ENCODE data around the gene RNF186. TPM values are rescaled to one million over a fixed set of nuclear protein-coding genes. Genes with fewer than 3 reads are reported as not detected.
A peak's percentile ranks its signal among the peaks of the same experiment; 100 is the strongest.

The RNF186 gene
- not detected in 2 replicates for total RNA-seq (2022)
- Bru-seq, nascent RNA = not detected
- BruChase-seq, experiment 1, labeled RNA remaining after a 6-hour chase = not detected
- percentile 21 among the genes with signal in this experiment for BruChase-seq, experiment 2, labeled RNA remaining after a 2-hour chase
- long read RNA-seq = 0 reads

- Mint-ChIP-seq H3K27ac (ENCODE audit: unreplicated experiment) (peak within 1 kb of the TSS; percentile 60), H3K4me1 (ENCODE audit: low read depth, unreplicated experiment) (peaks cover 28% of the 10 kb centered on the region), H3K27me3 (ENCODE audit: unreplicated experiment) (no peaks in the 10 kb centered on the region), H3K36me3 (ENCODE audit: insufficient read depth, unreplicated experiment) (peaks cover 15% of the 10 kb centered on the region), H3K9me3 (ENCODE audit: low read depth, unreplicated experiment) (no peaks in the 10 kb centered on the region), H3K4me3 (ENCODE audit: low read depth, unreplicated experiment) (peak within 1 kb of the TSS; percentile 39)
- peak; percentile 75 for DNase-seq
- no peak for TF ChIP-seq CTCF (IDR thresholded peaks at IDR 0.05; ENCODE audit: unreplicated experiment)
- intact Hi-C loops (cut with micrococcal nuclease; ENCODE audit: unreplicated experiment) = loop anchor here (5.0 kb wide), 1 partner anchor 47 kb away; no protein-coding TSS in a partner anchor
- no TSS peak for BruUV-seq (replicated peaks)
- CTCF ChIA-PET = interaction anchor here (0.7 to 1.2 kb wide), 7 partner anchors 50 to 1095 kb away, joined by 3 to 7 read pairs (median 4); partner anchors contain the start of gene OTUD3
Observed at GRCh38 chr1:19814681-19815503, at the start of gene RNF186. Gene RNF186, minus strand, starts transcription at chr1:19815283. Its CDS starts 182 bp downstream, at chr1:19815101.

- H3K27ac Mint-ChIP-seq (ENCODE audit: unreplicated experiment) = no peak overlapping the region
- no TSS peak for BruUV-seq (replicated peaks)
- peaks cover 4% of the 10 kb centered on the region for H3K9me3 Mint-ChIP-seq (ENCODE audit: low read depth, unreplicated experiment)
- no peak for TF ChIP-seq CTCF (IDR thresholded peaks at IDR 0.05; ENCODE audit: unreplicated experiment)
- CTCF ChIA-PET = no interaction called here
- intact Hi-C loops (cut with micrococcal nuclease; ENCODE audit: unreplicated experiment) = loop anchor here (5.0 kb wide), 1 partner anchor 47 kb away; the partner anchor contains the start of gene RNF186
- no peak overlapping the region for H3K4me3 Mint-ChIP-seq (ENCODE audit: low read depth, unreplicated experiment)
- H3K36me3 Mint-ChIP-seq (ENCODE audit: insufficient read depth, unreplicated experiment) = peaks cover 7% of the 10 kb centered on the region
- no peak for DNase-seq
- no peaks in the 10 kb centered on the region for H3K27me3 Mint-ChIP-seq (ENCODE audit: unreplicated experiment)
- H3K4me1 Mint-ChIP-seq (ENCODE audit: low read depth, unreplicated experiment) = peaks cover 39% of the 10 kb centered on the region
Observed at GRCh38 chr1:19864570-19865160, 49.6 kb upstream of the RNF186 start.

- Mint-ChIP-seq H3K36me3 (ENCODE audit: insufficient read depth, unreplicated experiment) (peaks cover 7% of the 10 kb centered on the region), H3K27me3 (ENCODE audit: unreplicated experiment) (no peaks in the 10 kb centered on the region), H3K27ac (ENCODE audit: unreplicated experiment) (peak overlapping the region; percentile 93), H3K4me3 (ENCODE audit: low read depth, unreplicated experiment) (no peak overlapping the region), H3K9me3 (ENCODE audit: low read depth, unreplicated experiment) (peaks cover 4% of the 10 kb centered on the region), H3K4me1 (ENCODE audit: low read depth, unreplicated experiment) (peaks cover 39% of the 10 kb centered on the region)
- intact Hi-C loops (cut with micrococcal nuclease; ENCODE audit: unreplicated experiment) = loop anchor here (5.0 kb wide), 1 partner anchor 46 kb away; the partner anchor contains the start of gene RNF186
- no peak for DNase-seq
- CTCF ChIA-PET = no interaction called here
- BruUV-seq (replicated peaks) = no TSS peak
- TF ChIP-seq CTCF (IDR thresholded peaks at IDR 0.05; ENCODE audit: unreplicated experiment) = no peak
Observed at GRCh38 chr1:19862944-19863343, 47.9 kb upstream of the RNF186 start.

GRCh38 chr1:19861842-19862530 is 46.9 kb upstream of the RNF186 start:
- H3K9me3 Mint-ChIP-seq (ENCODE audit: low read depth, unreplicated experiment) = peaks cover 4% of the 10 kb centered on the region
- H3K36me3 Mint-ChIP-seq (ENCODE audit: insufficient read depth, unreplicated experiment) = peaks cover 7% of the 10 kb centered on the region
- no peak overlapping the region for H3K4me3 Mint-ChIP-seq (ENCODE audit: low read depth, unreplicated experiment)
- DNase-seq = no peak
- no peak for TF ChIP-seq CTCF (IDR thresholded peaks at IDR 0.05; ENCODE audit: unreplicated experiment)
- no TSS peak for BruUV-seq (replicated peaks)
- H3K27me3 Mint-ChIP-seq (ENCODE audit: unreplicated experiment) = no peaks in the 10 kb centered on the region
- H3K4me1 Mint-ChIP-seq (ENCODE audit: low read depth, unreplicated experiment) = peaks cover 38% of the 10 kb centered on the region
- intact Hi-C loops (cut with micrococcal nuclease; ENCODE audit: unreplicated experiment) = loop anchor here (5.0 kb wide), 1 partner anchor 45 kb away; the partner anchor contains the start of gene RNF186
- CTCF ChIA-PET = interaction anchor here (0.6 to 1.0 kb wide), 2 partner anchors 8 to 41 kb away, joined by 3 read pairs; no protein-coding TSS in a partner anchor
- no peak overlapping the region for H3K27ac Mint-ChIP-seq (ENCODE audit: unreplicated experiment)
